Hepatocyte (in vitro differentiated cells): ENCODE measurements around the gene SNTG2. TPM values are rescaled to one million over a fixed set of nuclear protein-coding genes. Genes with fewer than 3 reads are reported as not detected.

Experiments used
- DNase-seq: peaks from one replicate; pipeline ENCODE4 v3.0.0-alpha.2; 2016; ENCODE audit warnings: low spot score
- H2AFZ ChIP-seq: fragments of 200-600 bp; sonication (generic); 2 replicates; pipeline ENCODE4 v1.6.0; 2016; ENCODE audit warnings: antibody characterized with exemption, mild to moderate bottlenecking
- H3K27ac ChIP-seq: fragments of 200-600 bp; sonication (generic); 2 replicates; pipeline ENCODE4 v1.5.1; 2016; ENCODE audit warnings: mild to moderate bottlenecking
- H3K27me3 ChIP-seq: fragments of 200-600 bp; sonication (generic); 2 replicates; pipeline ENCODE4 v1.6.1; 2016
- H3K36me3 ChIP-seq: fragments of 200-600 bp; sonication (generic); replicated peaks from 2 replicates; pipeline ENCODE4 v1.5.1; 2016; ENCODE audit warnings: low read depth; ENCODE audit not compliant: insufficient read depth
- H3K4me1 ChIP-seq: fragments of 200-600 bp; sonication (generic); 2 replicates; pipeline ENCODE4 v1.5.1; 2016; ENCODE audit warnings: mild to moderate bottlenecking, moderate library complexity; ENCODE audit not compliant: insufficient read depth
- H3K4me2 ChIP-seq: fragments of 200-600 bp; sonication (generic); 2 replicates; pipeline ENCODE4 v1.6.0; 2016
- H3K4me3 ChIP-seq: fragments of 200-600 bp; sonication (generic); 2 replicates; pipeline ENCODE4 v1.5.1; 2016; ENCODE audit warnings: mild to moderate bottlenecking
- H3K79me2 ChIP-seq: fragments of 200-600 bp; sonication (generic); 2 replicates; pipeline ENCODE4 v1.6.0; 2017; ENCODE audit warnings: mild to moderate bottlenecking
- H3K9me2 ChIP-seq: fragments of 200-600 bp; sonication (generic); replicated peaks from 2 replicates; pipeline ENCODE4 v1.6.0; 2017; ENCODE audit warnings: mild to moderate bottlenecking; ENCODE audit not compliant: insufficient read depth
- H3K9me3 ChIP-seq: fragments of 200-600 bp; sonication (generic); 2 replicates; pipeline ENCODE4 v1.5.1; 2016; ENCODE audit warnings: low read depth, mild to moderate bottlenecking
- H4K20me1 ChIP-seq: fragments of 200-600 bp; sonication (generic); 2 replicates; pipeline ENCODE4 v1.6.0; 2016; ENCODE audit warnings: mild to moderate bottlenecking; ENCODE audit not compliant: insufficient read depth, poor library complexity, severe bottlenecking
- CTCF ChIP-seq: fragments of 200-600 bp; sonication (generic); IDR thresholded peaks from 2 replicates; pipeline ENCODE4 v1.5.1; 2016; ENCODE audit warnings: antibody characterized with exemption, mild to moderate bottlenecking; ENCODE audit not compliant: poor library complexity
- EZH2 ChIP-seq: fragments of 200-600 bp; sonication (generic); IDR thresholded peaks from 2 replicates; pipeline ENCODE4 v1.6.1; 2016; ENCODE audit warnings: antibody characterized with exemption, mild to moderate bottlenecking, borderline replicate concordance
- EZH2phosphoT487 ChIP-seq: fragments of 200-600 bp; sonication (generic); IDR thresholded peaks from one replicate; pipeline ENCODE4 v1.6.1; 2018; ENCODE audit warnings: antibody characterized with exemption, mild to moderate bottlenecking, low read depth, moderate library complexity; ENCODE audit not compliant: unreplicated experiment, severe bottlenecking
- WGBS: methylation state at CpG from one replicate; pipeline ENCODE4 v1.1.6; 2016; ENCODE audit warnings: low lambda C conversion rate; ENCODE audit errors: missing lambda C conversion rate; 5-methylcytosine and 5-hydroxymethylcytosine counted together
- polyA plus RNA-seq: library from polyadenylated mRNA; unstranded; fragments of >200 nt; fragmentation: Nextera tagmentation; extraction: Ambion mirVana; gene quantifications from 2 replicates; pipeline ENCODE4 v1.2.1, GENCODE V29; 2016
- total RNA-seq: library from RNA; depleted of rRNA; stranded (reverse); fragments of >200 nt; gene quantifications from 2 replicates; pipeline ENCODE4 v1.2.3, GENCODE V29; 2014

The SNTG2 gene
- total and polyA plus RNA-seq, 2 experiments from 2014 or later, result not detected

- Histone ChIP-seq H3K4me3 (no peak overlapping the region), H3K4me2 (no peak overlapping the region), H3K4me1 (no peaks in the 10 kb centered on the region), H3K27ac (no peak overlapping the region), H2AFZ (no peak overlapping the region), H4K20me1 (no peaks in the 10 kb centered on the region), H3K27me3 (no peaks in the 10 kb centered on the region), H3K9me2 (no peaks in the 10 kb centered on the region), H3K36me3 (no peaks in the 10 kb centered on the region), H3K9me3 (no peaks in the 10 kb centered on the region), H3K79me2 (no peaks in the 10 kb centered on the region)
- peak; percentile 19 for DNase-seq
- whole genome bisulfite sequencing, result 86% methylated on average over 14 of the region's 14 CpGs
- TF ChIP-seq EZH2 (no peak), EZH2phosphoT487 (no peak), CTCF (no peak)
Observed at GRCh38 chr2:929925-930324, 20.7 kb upstream of the SNTG2 start.

GRCh38 chr2:930935-931334 is 19.7 kb upstream of the SNTG2 start:
- Histone ChIP-seq H3K27me3 (no peaks in the 10 kb centered on the region), H3K4me3 (no peak overlapping the region), H3K4me2 (no peak overlapping the region), H3K9me2 (no peaks in the 10 kb centered on the region), H3K36me3 (no peaks in the 10 kb centered on the region), H3K4me1 (no peaks in the 10 kb centered on the region), H2AFZ (no peak overlapping the region), H3K27ac (no peak overlapping the region), H3K79me2 (no peaks in the 10 kb centered on the region), H4K20me1 (no peaks in the 10 kb centered on the region), H3K9me3 (no peaks in the 10 kb centered on the region)
- WGBS, result 98% methylated on average over 4 of the region's 4 CpGs
- no peak for DNase-seq
- TF ChIP-seq CTCF (no peak), EZH2 (no peak), EZH2phosphoT487 (no peak)

GRCh38 chr2:932320-933115 is 18.1 kb upstream of the SNTG2 start:
- H3K4me1 ChIP-seq, result no peaks in the 10 kb centered on the region
- no peaks in the 10 kb centered on the region for H3K9me3 ChIP-seq
- peak overlapping the region; percentile 8 for H2AFZ ChIP-seq
- no peaks in the 10 kb centered on the region for H3K27me3 ChIP-seq
- H4K20me1 ChIP-seq, result no peaks in the 10 kb centered on the region
- whole genome bisulfite sequencing, result 56% methylated on average over 18 of the region's 31 CpGs
- no peak for DNase-seq
- no peaks in the 10 kb centered on the region for H3K36me3 ChIP-seq
- H3K27ac ChIP-seq, result no peak overlapping the region
- no peak for TF ChIP-seq CTCF
- TF ChIP-seq EZH2, result no peak
- TF ChIP-seq EZH2phosphoT487, result no peak
- H3K9me2 ChIP-seq, result no peaks in the 10 kb centered on the region
- H3K4me3 ChIP-seq, result no peak overlapping the region
- H3K4me2 ChIP-seq, result no peak overlapping the region
- no peaks in the 10 kb centered on the region for H3K79me2 ChIP-seq
